ENCODE measurements around the gene ARHGDIG.

The ARHGDIG gene

DNA sequence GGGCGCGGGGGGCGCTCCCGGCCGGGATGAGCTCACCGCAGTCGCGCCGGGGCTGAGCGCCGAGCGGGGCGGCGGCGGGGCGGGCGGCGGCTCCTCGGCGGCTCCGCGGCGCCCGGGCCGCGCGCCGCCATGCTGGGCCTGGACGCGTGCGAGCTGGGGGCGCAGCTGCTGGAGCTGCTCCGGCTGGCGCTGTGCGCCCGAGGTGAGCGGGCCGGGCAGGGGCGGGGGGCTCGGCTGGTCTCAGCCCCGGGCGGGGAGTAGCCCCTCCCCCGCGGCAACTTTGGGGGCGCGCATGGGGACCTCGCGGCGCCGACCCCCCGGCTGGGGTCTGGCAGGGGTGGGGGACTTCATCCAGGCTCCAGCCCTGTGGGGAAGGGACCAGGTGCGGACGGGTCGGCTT lies at the start of gene ARHGDIG:
ARHGDIG (plus strand) TSS at position 40 of the 400 bp plus-strand sequence; CDS start at position 130, 90 bp downstream.
- H3K27ac ChIP-seq (ENCODE audit: low read depth, low read length) = no peak within 1 kb of the TSS
- peaks cover 0 to 21% of the 10 kb centered on the region in 2 donors for H3K27me3 ChIP-seq (ENCODE audit: control insufficient read depth in 1 of 2, insufficient read depth in 2 of 2, low read length in 2 of 2)
- no peak within 1 kb of the TSS for H3K4me3 ChIP-seq (ENCODE audit: low read depth in 1 of 2, low read length in 2 of 2)
- H3K36me3 ChIP-seq (ENCODE audit: insufficient read depth, low read length) = no peaks in the 10 kb centered on the region
- no peaks in the 10 kb centered on the region for H3K4me1 ChIP-seq (ENCODE audit: insufficient read depth, low read length)
- H3K9me3 ChIP-seq (ENCODE audit: low read length) = no peaks in the 10 kb centered on the region
- H3K9ac ChIP-seq (ENCODE audit: low read length) = no peak within 1 kb of the TSS

DNA sequence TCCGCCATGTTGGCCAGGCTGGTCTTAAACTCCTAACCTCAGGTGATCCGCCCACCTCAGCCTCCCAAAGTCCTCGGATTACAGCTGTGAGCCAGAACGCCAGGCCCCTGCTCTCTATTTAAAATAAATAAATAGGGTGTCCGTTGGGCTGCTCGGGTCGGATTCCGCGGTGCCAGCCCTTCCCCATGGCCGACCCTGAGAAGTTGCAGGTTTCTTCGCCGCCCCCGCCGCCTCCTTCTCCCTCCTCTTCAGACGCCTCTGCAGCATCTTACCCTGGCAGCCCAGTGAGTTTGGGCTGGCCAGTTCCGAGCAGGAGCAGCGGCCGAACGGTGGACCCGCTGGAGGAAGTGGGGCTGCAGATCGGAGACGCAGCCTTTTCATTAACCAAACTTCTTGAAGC lies 49.4 kb upstream of the ARHGDIG start:
- Histone ChIP-seq H3K27me3 (ENCODE audit: control insufficient read depth in 1 of 2, insufficient read depth in 2 of 2, low read length in 2 of 2) (no peaks in the 10 kb centered on the region), H3K9ac (ENCODE audit: low read length) (no peak overlapping the region), H3K4me1 (ENCODE audit: insufficient read depth, low read length) (peaks cover 22% of the 10 kb centered on the region), H3K36me3 (ENCODE audit: insufficient read depth, low read length) (peaks cover 20% of the 10 kb centered on the region), H3K4me3 (ENCODE audit: low read depth in 1 of 2, low read length in 2 of 2) (no peak overlapping the region), H3K9me3 (ENCODE audit: low read length) (no peaks in the 10 kb centered on the region), H3K27ac (ENCODE audit: low read depth, low read length) (no peak overlapping the region)

DNA sequence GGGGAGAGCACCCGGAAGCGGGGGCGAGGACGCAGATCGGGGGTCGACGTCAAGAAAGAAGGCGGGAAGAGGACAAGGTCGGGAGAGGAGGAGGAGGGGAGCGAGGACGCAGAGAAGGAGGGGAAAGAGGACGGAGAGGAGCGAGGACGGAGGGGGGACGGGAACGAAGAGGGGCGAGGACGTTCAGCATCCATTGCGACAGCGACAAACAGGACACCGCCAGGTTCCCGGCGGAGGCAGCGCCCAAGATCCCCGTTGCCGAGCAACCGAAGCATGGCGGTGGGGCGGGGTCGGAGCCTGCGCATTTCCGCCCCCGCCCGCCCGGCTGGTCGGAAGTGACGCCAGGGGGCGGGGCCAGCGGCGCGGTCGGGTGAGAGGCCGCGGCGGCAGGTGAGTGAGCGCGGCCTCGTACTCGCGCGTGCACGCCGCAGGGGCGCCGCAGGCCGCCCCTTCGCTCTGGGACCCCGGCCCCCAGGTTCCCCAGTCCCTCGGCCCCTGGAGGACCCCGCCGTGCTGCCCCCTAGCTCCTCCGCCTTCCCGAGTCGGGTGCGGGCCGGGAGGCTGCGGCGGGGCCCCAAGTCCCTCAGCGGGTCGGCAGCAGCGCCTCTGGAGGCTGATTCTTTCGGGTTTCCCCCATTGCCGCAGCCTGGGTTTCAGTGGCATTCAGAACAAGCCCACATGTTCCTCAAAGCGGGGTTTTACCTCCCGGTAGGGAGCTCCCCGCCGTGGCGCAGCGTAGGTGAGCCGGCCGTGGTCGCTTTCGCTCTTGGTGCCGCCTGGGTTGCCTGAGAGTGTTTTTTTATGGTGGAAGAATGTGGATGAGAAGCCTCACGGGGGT lies 45.7 kb upstream of the ARHGDIG start, which contains the start of gene FAM234A:
FAM234A (plus strand) TSS at position 354 of the 838 bp plus-strand sequence. CDS start 19,593 bp downstream, outside the sequence.
- Histone ChIP-seq H3K9ac (ENCODE audit: low read length) (peak within 1 kb of the TSS; percentile 100), H3K4me3 (ENCODE audit: low read depth in 1 of 2, low read length in 2 of 2) (peak within 1 kb of the TSS; percentile 84 to 97), H3K27me3 (ENCODE audit: control insufficient read depth in 1 of 2, insufficient read depth in 2 of 2, low read length in 2 of 2) (no peaks in the 10 kb centered on the region), H3K36me3 (ENCODE audit: insufficient read depth, low read length) (no peaks in the 10 kb centered on the region), H3K4me1 (ENCODE audit: insufficient read depth, low read length) (peaks cover 8% of the 10 kb centered on the region), H3K27ac (ENCODE audit: low read depth, low read length) (peak within 1 kb of the TSS; percentile 97), H3K9me3 (ENCODE audit: low read length) (no peaks in the 10 kb centered on the region)

DNA sequence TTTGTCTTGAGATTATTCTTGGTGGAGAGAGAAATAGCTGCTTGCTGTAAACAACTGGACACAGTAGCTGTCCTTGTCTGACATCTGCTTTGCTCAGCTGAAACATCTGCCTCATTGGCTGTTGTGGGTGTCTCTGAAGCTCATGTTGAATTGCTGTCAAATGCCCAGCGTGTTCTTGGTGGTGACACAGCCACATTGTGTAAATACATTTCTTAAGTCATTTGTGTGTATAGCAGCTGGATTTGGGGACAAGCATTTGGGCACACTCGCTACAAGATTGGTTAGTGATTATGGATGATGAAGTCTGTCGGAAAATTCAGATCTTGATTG lies 40.5 kb upstream of the ARHGDIG start:
- Histone ChIP-seq H3K27ac (ENCODE audit: low read depth, low read length) (no peak overlapping the region), H3K9me3 (ENCODE audit: low read length) (no peaks in the 10 kb centered on the region), H3K9ac (ENCODE audit: low read length) (no peak overlapping the region), H3K4me3 (ENCODE audit: low read depth in 1 of 2, low read length in 2 of 2) (no peak overlapping the region), H3K4me1 (ENCODE audit: insufficient read depth, low read length) (peaks cover 17% of the 10 kb centered on the region), H3K36me3 (ENCODE audit: insufficient read depth, low read length) (no peaks in the 10 kb centered on the region), H3K27me3 (ENCODE audit: control insufficient read depth in 1 of 2, insufficient read depth in 2 of 2, low read length in 2 of 2) (no peaks in the 10 kb centered on the region)

DNA sequence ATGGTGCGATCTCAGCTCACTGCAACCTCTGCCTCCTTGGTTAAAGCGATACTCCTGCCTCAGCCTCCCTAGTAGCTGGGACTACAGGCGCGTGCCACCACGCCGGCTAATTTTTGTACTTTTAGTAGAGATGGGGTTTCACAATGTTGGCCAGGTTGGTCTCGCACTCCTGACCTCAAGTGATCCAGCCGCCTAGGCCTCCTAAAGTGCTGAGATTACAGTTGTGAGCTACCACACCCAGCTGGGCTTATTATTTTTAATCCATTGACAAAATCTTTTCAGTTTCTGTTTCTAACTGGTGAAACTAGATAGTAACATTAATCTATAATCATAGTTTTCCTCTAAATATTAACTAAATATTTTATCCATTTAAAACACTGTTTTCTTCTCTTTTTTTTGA lies 39.8 kb upstream of the ARHGDIG start:
- no peak overlapping the region for H3K9ac ChIP-seq (ENCODE audit: low read length)
- H3K9me3 ChIP-seq (ENCODE audit: low read length) = no peaks in the 10 kb centered on the region
- H3K36me3 ChIP-seq (ENCODE audit: insufficient read depth, low read length) = no peaks in the 10 kb centered on the region
- peaks cover 14% of the 10 kb centered on the region for H3K4me1 ChIP-seq (ENCODE audit: insufficient read depth, low read length)
- H3K27ac ChIP-seq (ENCODE audit: low read depth, low read length) = no peak overlapping the region
- no peak overlapping the region for H3K4me3 ChIP-seq (ENCODE audit: low read depth in 1 of 2, low read length in 2 of 2)
- no peaks in the 10 kb centered on the region for H3K27me3 ChIP-seq (ENCODE audit: control insufficient read depth in 1 of 2, insufficient read depth in 2 of 2, low read length in 2 of 2)

DNA sequence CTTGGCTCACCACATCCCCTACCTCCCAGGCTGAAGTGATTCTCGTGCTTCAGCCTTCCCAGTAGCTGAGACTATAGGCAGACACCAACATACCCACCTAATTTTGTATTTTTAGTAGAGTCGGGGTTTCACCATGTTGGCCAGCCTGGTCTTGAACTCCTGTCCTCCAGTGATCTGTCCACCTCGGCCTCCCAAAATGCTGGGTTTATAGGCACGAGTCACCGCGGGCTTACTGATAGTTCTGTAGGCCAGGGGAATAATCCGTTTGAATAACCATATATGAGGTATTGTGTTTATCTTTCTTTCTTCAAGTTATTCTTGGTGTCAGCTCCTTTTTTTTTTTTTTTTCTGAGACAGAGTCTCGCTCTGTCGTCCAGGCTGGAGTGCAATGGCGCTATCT lies 38.1 kb upstream of the ARHGDIG start:
- H3K9ac ChIP-seq (ENCODE audit: low read length) = no peak overlapping the region
- no peak overlapping the region for H3K27ac ChIP-seq (ENCODE audit: low read depth, low read length)
- H3K36me3 ChIP-seq (ENCODE audit: insufficient read depth, low read length) = no peaks in the 10 kb centered on the region
- H3K27me3 ChIP-seq (ENCODE audit: control insufficient read depth in 1 of 2, insufficient read depth in 2 of 2, low read length in 2 of 2) = no peaks in the 10 kb centered on the region
- no peaks in the 10 kb centered on the region for H3K9me3 ChIP-seq (ENCODE audit: low read length)
- no peak overlapping the region for H3K4me3 ChIP-seq (ENCODE audit: low read depth in 1 of 2, low read length in 2 of 2)
- peaks cover 12% of the 10 kb centered on the region for H3K4me1 ChIP-seq (ENCODE audit: insufficient read depth, low read length)

DNA sequence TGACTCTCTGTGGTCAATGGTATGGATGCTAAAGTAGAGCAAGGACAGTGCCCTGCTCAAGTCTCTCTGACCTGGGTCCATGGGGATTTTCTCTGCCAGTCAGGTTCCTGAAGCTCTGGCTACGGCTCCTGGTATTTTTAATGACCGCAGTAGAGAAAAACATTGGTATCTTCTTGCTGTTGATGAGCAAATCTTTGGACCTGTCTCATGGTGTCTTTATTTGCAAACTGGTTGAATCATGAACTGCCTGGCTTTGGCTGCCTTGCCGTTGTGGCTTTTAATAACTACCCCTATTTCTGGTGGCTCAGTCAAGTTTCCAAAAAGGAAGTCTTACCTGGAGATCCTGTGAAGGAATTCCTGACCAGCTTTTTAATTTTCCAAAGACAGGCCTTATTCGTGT lies 37.0 kb upstream of the ARHGDIG start:
- Histone ChIP-seq H3K9ac (ENCODE audit: low read length) (no peak overlapping the region), H3K27me3 (ENCODE audit: control insufficient read depth in 1 of 2, insufficient read depth in 2 of 2, low read length in 2 of 2) (no peaks in the 10 kb centered on the region), H3K4me3 (ENCODE audit: low read depth in 1 of 2, low read length in 2 of 2) (no peak overlapping the region), H3K36me3 (ENCODE audit: insufficient read depth, low read length) (no peaks in the 10 kb centered on the region), H3K9me3 (ENCODE audit: low read length) (no peaks in the 10 kb centered on the region), H3K4me1 (ENCODE audit: insufficient read depth, low read length) (peaks cover 12% of the 10 kb centered on the region), H3K27ac (ENCODE audit: low read depth, low read length) (no peak overlapping the region)

DNA sequence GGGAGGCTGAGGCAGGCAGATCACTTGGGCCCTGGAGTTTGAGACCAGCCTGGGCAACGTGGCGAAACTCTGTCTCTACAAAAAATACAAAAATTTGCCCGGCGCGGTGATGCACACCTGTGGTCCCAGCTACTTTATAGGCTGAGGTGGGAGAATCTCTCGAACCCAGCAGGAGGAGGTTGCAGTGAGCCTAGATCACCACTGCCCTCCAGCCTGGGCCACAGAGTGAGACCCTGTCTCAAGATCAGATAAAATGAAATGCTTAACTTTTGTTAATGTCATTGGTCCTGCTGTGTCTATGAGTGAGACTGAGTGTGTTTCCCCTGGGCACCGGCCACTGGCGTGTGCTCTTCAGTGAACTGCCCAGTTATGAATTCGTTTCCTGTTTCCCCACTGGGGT lies 35.3 kb upstream of the ARHGDIG start:
- no peak overlapping the region for H3K4me3 ChIP-seq (ENCODE audit: low read depth in 1 of 2, low read length in 2 of 2)
- no peaks in the 10 kb centered on the region for H3K9me3 ChIP-seq (ENCODE audit: low read length)
- no peaks in the 10 kb centered on the region for H3K27me3 ChIP-seq (ENCODE audit: control insufficient read depth in 1 of 2, insufficient read depth in 2 of 2, low read length in 2 of 2)
- H3K9ac ChIP-seq (ENCODE audit: low read length) = no peak overlapping the region
- H3K36me3 ChIP-seq (ENCODE audit: insufficient read depth, low read length) = peaks cover 2% of the 10 kb centered on the region
- H3K4me1 ChIP-seq (ENCODE audit: insufficient read depth, low read length) = peaks cover 5% of the 10 kb centered on the region
- H3K27ac ChIP-seq (ENCODE audit: low read depth, low read length) = no peak overlapping the region

DNA sequence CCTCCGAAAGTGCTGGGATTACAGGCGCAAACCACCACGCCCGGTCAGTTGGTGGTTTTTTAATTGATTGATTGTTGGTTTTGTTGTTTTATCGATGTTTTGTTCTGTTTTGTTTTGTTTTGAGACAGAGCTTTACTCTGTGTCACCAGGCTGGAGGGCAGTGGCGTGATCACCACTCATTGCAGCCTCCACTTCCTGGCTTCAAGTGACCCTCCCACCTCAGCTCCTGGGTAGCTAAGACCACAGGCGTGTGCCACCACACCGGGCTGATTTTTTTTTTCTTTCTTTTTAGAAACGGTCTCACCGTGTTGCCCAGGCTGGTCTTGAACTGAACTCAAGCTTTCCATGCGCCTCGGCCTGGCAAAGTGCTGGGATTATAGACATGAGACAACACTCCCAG lies 33.4 kb upstream of the ARHGDIG start:
- Histone ChIP-seq H3K36me3 (ENCODE audit: insufficient read depth, low read length) (peaks cover 10% of the 10 kb centered on the region), H3K4me3 (ENCODE audit: low read depth in 1 of 2, low read length in 2 of 2) (no peak overlapping the region), H3K27ac (ENCODE audit: low read depth, low read length) (no peak overlapping the region), H3K27me3 (ENCODE audit: control insufficient read depth in 1 of 2, insufficient read depth in 2 of 2, low read length in 2 of 2) (no peaks in the 10 kb centered on the region), H3K9ac (ENCODE audit: low read length) (no peak overlapping the region), H3K9me3 (ENCODE audit: low read length) (no peaks in the 10 kb centered on the region), H3K4me1 (ENCODE audit: insufficient read depth, low read length) (no peaks in the 10 kb centered on the region)

DNA sequence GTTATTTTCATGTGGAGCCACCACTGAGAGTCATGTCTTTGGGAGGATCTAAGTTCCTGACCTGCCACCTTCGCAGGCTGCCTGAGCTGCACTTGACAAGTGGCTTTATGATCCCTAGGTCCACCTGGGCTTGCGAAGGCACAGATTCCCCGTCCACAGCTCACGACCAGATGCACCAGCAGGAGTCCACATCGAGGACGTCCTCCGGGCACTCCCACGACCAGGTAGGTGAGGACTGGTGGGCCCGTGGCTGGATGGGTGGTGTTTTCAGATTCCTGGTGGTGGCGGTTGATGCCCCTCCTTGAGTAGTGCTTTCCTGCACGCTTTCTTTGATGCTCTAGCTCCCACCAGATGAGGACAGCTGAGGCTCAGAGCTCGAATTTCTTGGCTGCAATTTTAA lies 31.0 kb upstream of the ARHGDIG start:
- no peak overlapping the region for H3K27ac ChIP-seq (ENCODE audit: low read depth, low read length)
- no peaks in the 10 kb centered on the region for H3K27me3 ChIP-seq (ENCODE audit: control insufficient read depth in 1 of 2, insufficient read depth in 2 of 2, low read length in 2 of 2)
- no peaks in the 10 kb centered on the region for H3K9me3 ChIP-seq (ENCODE audit: low read length)
- H3K4me1 ChIP-seq (ENCODE audit: insufficient read depth, low read length) = no peaks in the 10 kb centered on the region
- no peak overlapping the region for H3K4me3 ChIP-seq (ENCODE audit: low read depth in 1 of 2, low read length in 2 of 2)
- no peak overlapping the region for H3K9ac ChIP-seq (ENCODE audit: low read length)
- H3K36me3 ChIP-seq (ENCODE audit: insufficient read depth, low read length) = peaks cover 19% of the 10 kb centered on the region

DNA sequence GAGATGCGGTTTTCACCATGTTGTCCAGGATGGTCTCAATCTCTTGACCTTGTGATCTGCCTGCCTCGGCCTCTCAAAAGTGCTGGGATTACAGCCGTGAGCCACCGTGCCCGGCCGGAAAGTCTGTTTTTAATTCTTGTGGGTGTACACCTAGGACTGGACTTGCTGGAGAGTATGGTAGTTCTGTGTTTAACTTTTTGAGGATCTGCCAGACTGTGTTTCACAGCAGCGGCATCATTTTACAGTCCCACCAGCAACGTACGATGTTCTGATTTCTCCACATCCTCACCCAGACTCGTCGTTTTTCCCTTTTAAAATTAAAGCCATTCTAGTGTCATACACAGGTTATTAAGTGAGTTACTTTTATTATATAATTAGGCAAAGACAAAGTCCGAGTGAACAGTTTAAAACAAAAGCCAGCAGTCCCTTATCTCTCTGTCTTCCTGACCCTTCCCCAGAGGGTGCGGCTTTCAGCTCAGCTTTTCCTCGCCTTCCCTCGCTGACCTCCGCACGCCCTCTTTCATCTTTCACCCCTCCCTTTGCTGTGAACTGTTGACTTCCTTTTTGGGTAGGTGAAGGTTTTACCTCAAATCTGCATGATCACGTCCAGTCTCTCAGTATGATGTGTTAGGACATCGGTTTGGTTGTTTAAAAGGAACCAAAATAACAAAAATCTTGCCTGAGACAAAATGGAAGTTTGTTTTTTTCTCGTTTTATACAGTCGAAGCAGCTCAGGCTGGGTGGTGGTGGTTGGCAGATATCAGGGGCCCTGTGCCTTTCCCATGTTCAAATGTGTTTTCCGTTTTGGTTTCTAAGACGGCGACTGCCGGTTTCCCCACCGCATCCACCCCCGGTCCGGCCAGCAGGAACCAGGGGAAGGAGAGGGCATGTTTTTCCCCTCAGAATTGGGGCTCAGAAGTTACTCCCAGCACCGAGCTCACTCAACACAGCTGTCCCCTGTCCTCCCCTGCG lies 27.7 kb upstream of the ARHGDIG start:
- no peaks in the 10 kb centered on the region for H3K27me3 ChIP-seq (ENCODE audit: control insufficient read depth in 1 of 2, insufficient read depth in 2 of 2, low read length in 2 of 2)
- H3K36me3 ChIP-seq (ENCODE audit: insufficient read depth, low read length) = peaks cover 26% of the 10 kb centered on the region
- no peak overlapping the region for H3K27ac ChIP-seq (ENCODE audit: low read depth, low read length)
- no peaks in the 10 kb centered on the region for H3K4me1 ChIP-seq (ENCODE audit: insufficient read depth, low read length)
- no peak overlapping the region for H3K9ac ChIP-seq (ENCODE audit: low read length)
- H3K4me3 ChIP-seq (ENCODE audit: low read depth in 1 of 2, low read length in 2 of 2) = no peak overlapping the region
- no peaks in the 10 kb centered on the region for H3K9me3 ChIP-seq (ENCODE audit: low read length)

Measured in muscle layer of colon (tissue), 2 donors.